ENCODE measurements around the gene NBEAL2.

- no peak for TF ChIP-seq CTCF (IDR thresholded peaks at IDR 0.05; ENCODE audit: poor library complexity)
- no peak for TF ChIP-seq EZH2phosphoT487 (IDR thresholded peaks at IDR 0.05; ENCODE audit: low read depth, severe bottlenecking, unreplicated experiment)
- no peak for TF ChIP-seq EZH2 (IDR thresholded peaks at IDR 0.05; ENCODE audit: borderline replicate concordance)
Measured at GRCh38 chr3:46965151-46965550, 14.3 kb upstream of the NBEAL2 start.

Data from hepatocyte (in vitro differentiated cells).